HepG2 (cell line): ENCODE results near the gene ALG14. TPM values are rescaled to one million over a fixed set of nuclear protein-coding genes. Genes with fewer than 3 reads are reported as not detected.
A peak's percentile ranks its signal among the peaks of the same experiment; 100 is the strongest.

Experiments used
- AGO2 ChIP-seq: fragments of 200-400 bp; formaldehyde crosslinking; optimal IDR thresholded peaks from 2 replicates; pipeline ENCODE3; 2017; ENCODE audit warnings: mild to moderate bottlenecking, low read depth, low read length, moderate library complexity
- ASH2L ChIP-seq: fragments of 300-600, 200-600 bp; sonication (generic); IDR thresholded peaks from 2 replicates; pipeline ENCODE4 v1.7.0; 2017; ENCODE audit warnings: low read depth, mild to moderate bottlenecking, moderate library complexity, mixed read lengths, low read length; ENCODE audit not compliant: insufficient read length
- CBX2 ChIP-seq, 2 experiments: fragments of 200-600 bp in 1 of 2; sonication (generic); formaldehyde crosslinking in 1 of 2; IDR thresholded peaks; 2 replicates each; pipeline versions ENCODE4 v1.7.0 to v1.8.1; 2018 to 2022; ENCODE audit warnings: low read depth in 2 of 2, low read length in 1 of 2, mild to moderate bottlenecking in 1 of 2, missing genetic modification reagents in 1 of 2
- CREM ChIP-seq, 2 experiments: sonication (generic) in 1 of 2; formaldehyde crosslinking in 1 of 2; IDR thresholded peaks; 2 replicates each; pipeline versions ENCODE4 v1.4.0 to v1.6.1; 2016 to 2020; ENCODE audit warnings: antibody characterized with exemption in 1 of 2, mild to moderate bottlenecking in 1 of 2, missing genetic modification reagents in 1 of 2
- DNMT3B ChIP-seq: conservative IDR thresholded peaks from 2 replicates; pipeline ENCODE4 v1.6.1; 2016; ENCODE audit warnings: missing biosample characterization, control low read depth
- GATAD1 ChIP-seq: IDR thresholded peaks from 2 replicates; pipeline ENCODE4 v1.6.1; 2016; ENCODE audit warnings: missing genetic modification reagents, missing compliant biosample characterization
- JDP2 ChIP-seq: sonication (generic); formaldehyde crosslinking; IDR thresholded peaks from 2 replicates; pipeline ENCODE4 v1.8.1; 2022; ENCODE audit warnings: missing genetic modification reagents, borderline replicate concordance
- KLF6 ChIP-seq: IDR thresholded peaks from 2 replicates; pipeline ENCODE4 v1.8.0; 2016; ENCODE audit warnings: missing biosample characterization, missing genetic modification reagents
- KLF9 ChIP-seq: IDR thresholded peaks from 2 replicates; pipeline ENCODE4 v1.6.1; 2016; ENCODE audit warnings: low read depth
- NFATC3 ChIP-seq: sonication (generic); formaldehyde crosslinking; IDR thresholded peaks from 2 replicates; pipeline ENCODE4 v1.5.1; 2020; ENCODE audit warnings: mild to moderate bottlenecking, missing genetic modification reagents
- NFYC ChIP-seq: IDR thresholded peaks from 2 replicates; pipeline ENCODE4 v1.6.1; 2016; ENCODE audit warnings: missing genetic modification reagents, missing compliant biosample characterization
- NONO ChIP-seq, 2 experiments: fragments of 450-650 bp in 1 of 2; sonication (generic) in 1 of 2; formaldehyde crosslinking in 1 of 2; IDR thresholded peaks in 1 of 2; conservative IDR thresholded peaks in 1 of 2; 2 replicates each; pipeline versions ENCODE4 v1.6.1 to v1.8.0; 2017 to 2022; ENCODE audit warnings: mild to moderate bottlenecking in 1 of 2, missing genetic modification reagents in 1 of 2, moderate library complexity in 1 of 2
- SALL1 ChIP-seq: sonication (generic); formaldehyde crosslinking; IDR thresholded peaks from 2 replicates; pipeline ENCODE4 v1.8.0; 2022; ENCODE audit warnings: mild to moderate bottlenecking, missing genetic modification reagents
- SETDB1 ChIP-seq: sonication (generic); formaldehyde crosslinking; IDR thresholded peaks from 2 replicates; pipeline ENCODE4 v1.5.1; 2020; ENCODE audit warnings: missing genetic modification reagents, mild to moderate bottlenecking, borderline replicate concordance
- TP53 ChIP-seq: sonication (generic); formaldehyde crosslinking; conservative IDR thresholded peaks from 2 replicates; pipeline ENCODE4 v1.4.0; 2020; ENCODE audit warnings: missing genetic modification reagents
- WIZ ChIP-seq: sonication (generic); formaldehyde crosslinking; IDR thresholded peaks from 2 replicates; pipeline ENCODE4 v1.5.1; 2020; ENCODE audit warnings: mild to moderate bottlenecking, missing genetic modification reagents
- ZBTB8A ChIP-seq: sonication (generic); formaldehyde crosslinking; IDR thresholded peaks from 2 replicates; pipeline ENCODE4 v1.4.0; 2020; ENCODE audit warnings: mild to moderate bottlenecking, low read depth, missing genetic modification reagents, borderline replicate concordance
- ZC3H4 ChIP-seq: sonication (generic); formaldehyde crosslinking; IDR thresholded peaks from 2 replicates; pipeline ENCODE4 v1.4.0; 2020; ENCODE audit warnings: missing genetic modification reagents, borderline replicate concordance
- ZFP36L1 ChIP-seq: sonication (generic); formaldehyde crosslinking; IDR thresholded peaks from 2 replicates; pipeline ENCODE4 v1.8.0; 2022; ENCODE audit warnings: mild to moderate bottlenecking, missing genetic modification reagents, moderate library complexity
- ZFP36L2 ChIP-seq: sonication (generic); formaldehyde crosslinking; IDR thresholded peaks from 2 replicates; pipeline ENCODE4 v1.4.0; 2020; ENCODE audit warnings: missing genetic modification reagents
- ZFYVE20 ChIP-seq: sonication (generic); formaldehyde crosslinking; IDR thresholded peaks from 2 replicates; pipeline ENCODE4 v1.8.0; 2023; ENCODE audit warnings: low read depth, mild to moderate bottlenecking, moderate library complexity, missing genetic modification reagents, borderline replicate concordance
- ZNF136 ChIP-seq: sonication (generic); formaldehyde crosslinking; IDR thresholded peaks from 2 replicates; pipeline ENCODE4 v1.8.1; 2022; ENCODE audit warnings: low read depth, mild to moderate bottlenecking, moderate library complexity, missing genetic modification reagents
- ZNF432 ChIP-seq: sonication (generic); formaldehyde crosslinking; IDR thresholded peaks from 2 replicates; pipeline ENCODE4 v1.5.0; 2020; ENCODE audit warnings: missing genetic modification reagents, mild to moderate bottlenecking, borderline replicate concordance
- ZNF549 ChIP-seq: sonication (generic); formaldehyde crosslinking; IDR thresholded peaks from 2 replicates; pipeline ENCODE4 v1.5.0; 2020; ENCODE audit warnings: missing genetic modification reagents
- ZNF841 ChIP-seq: sonication (generic); formaldehyde crosslinking; IDR thresholded peaks from 2 replicates; pipeline ENCODE4 v1.8.1; 2023; ENCODE audit warnings: missing genetic modification reagents, borderline replicate concordance
- ZSCAN22 ChIP-seq: sonication (generic); formaldehyde crosslinking; IDR thresholded peaks from 2 replicates; pipeline ENCODE4 v1.4.0; 2020; ENCODE audit warnings: mild to moderate bottlenecking, missing genetic modification reagents
- polyA plus RNA-seq, 8 experiments: library from polyadenylated mRNA; depleted of rRNA in 3 of 8; stranded (reverse) in 7 of 8; unstranded in 1 of 8; fragments of >200 nt; fragmentation: Illumina TruSeq in 4 of 8; extraction: Trizol in 4 of 8; gene quantifications; 2 replicates each; pipeline versions ENCODE4 v1.2.1 to v1.2.3, GENCODE V29; 2011 to 2016; ENCODE audit warnings: low read depth in 4 of 8, missing spikeins in 1 of 8, mixed read lengths in 1 of 8; ENCODE audit not compliant: insufficient read depth in 1 of 8
- total RNA-seq, 5 experiments: library from RNA; depleted of rRNA; stranded (reverse); fragments of >200 nt; fragmentation: Illumina TruSeq; extraction: Trizol; gene quantifications; 2 replicates each; pipeline ENCODE4 v1.2.3, GENCODE V29; 2016; ENCODE audit warnings: low read depth in 1 of 5
- TF ChIP-seq, protein P1 (sequence below): sonication (generic); formaldehyde crosslinking; IDR thresholded peaks from 2 replicates; pipeline ENCODE4 v1.4.0; 2020; ENCODE audit warnings: missing genetic modification reagents
- TF ChIP-seq, protein P2 (sequence below): sonication (generic); formaldehyde crosslinking; IDR thresholded peaks from 2 replicates; pipeline ENCODE4 v1.4.0; 2020; ENCODE audit warnings: missing genetic modification reagents

ALG14 gene
- total and polyA plus RNA-seq, 2 of the 13 experiments (the other 11 are each of a cell fraction or from before 2014, with no cell fraction given) = 4.5 to 12.7 TPM

DNA sequence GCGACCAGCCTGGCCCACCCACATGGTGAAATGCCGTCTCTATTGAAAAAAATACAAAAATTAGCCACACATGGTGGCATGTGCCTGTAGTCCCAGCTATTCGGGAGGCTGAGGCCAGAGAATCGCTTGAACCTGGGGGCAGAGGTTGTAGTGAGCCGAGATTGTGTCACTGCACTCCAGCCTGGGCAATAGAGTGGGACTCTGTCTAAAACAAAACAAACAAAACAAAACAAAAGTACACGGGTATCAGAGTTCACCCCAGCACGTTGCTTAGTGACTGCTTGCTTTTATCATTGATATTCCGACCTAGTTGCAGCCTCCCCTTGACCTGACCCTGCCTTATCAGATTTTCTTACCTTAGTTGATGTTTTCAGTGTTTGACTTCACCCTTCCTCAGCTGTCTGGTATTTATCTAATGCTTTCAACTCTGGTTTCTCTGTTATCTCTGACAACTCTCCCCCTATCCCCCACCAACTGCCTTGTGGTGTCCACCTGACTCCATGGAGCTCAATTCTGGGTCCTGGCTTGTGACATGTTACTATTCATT lies 49.5 kb upstream of the ALG14 start (continued):
- TF ChIP-seq ZNF841 = no peak
- TF ChIP-seq ZFYVE20 = no peak
- no peak for TF ChIP-seq ZSCAN22 (CRISPR knock-in tag)
- TF ChIP-seq, protein P1, sequence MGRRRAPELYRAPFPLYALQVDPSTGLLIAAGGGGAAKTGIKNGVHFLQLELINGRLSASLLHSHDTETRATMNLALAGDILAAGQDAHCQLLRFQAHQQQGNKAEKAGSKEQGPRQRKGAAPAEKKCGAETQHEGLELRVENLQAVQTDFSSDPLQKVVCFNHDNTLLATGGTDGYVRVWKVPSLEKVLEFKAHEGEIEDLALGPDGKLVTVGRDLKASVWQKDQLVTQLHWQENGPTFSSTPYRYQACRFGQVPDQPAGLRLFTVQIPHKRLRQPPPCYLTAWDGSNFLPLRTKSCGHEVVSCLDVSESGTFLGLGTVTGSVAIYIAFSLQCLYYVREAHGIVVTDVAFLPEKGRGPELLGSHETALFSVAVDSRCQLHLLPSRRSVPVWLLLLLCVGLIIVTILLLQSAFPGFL (CRISPR knock-in tag) = no peak
- TF ChIP-seq ZNF549 (CRISPR knock-in tag) = no peak
- TF ChIP-seq ZNF136 (CRISPR knock-in tag) = no peak
- no peak for TF ChIP-seq ZFP36L2 (CRISPR knock-in tag)
- TF ChIP-seq ZBTB8A (CRISPR knock-in tag) = no peak
- TF ChIP-seq ZC3H4 (CRISPR knock-in tag) = no peak
- peak; percentile 96 for TF ChIP-seq SALL1 (CRISPR knock-in tag)
- no peak for TF ChIP-seq NONO (IDR thresholded peaks at IDR 0.05)
- peak; percentile 73 for TF ChIP-seq NONO (CRISPR knock-in tag; conservative IDR thresholded peaks at IDR 0.05)
- no peak for TF ChIP-seq AGO2
- no peak; the same call in 1 of the 2 replicates for TF ChIP-seq KLF9
- no peak for TF ChIP-seq ZNF432 (CRISPR knock-in tag)
- TF ChIP-seq TP53 (CRISPR knock-in tag) = 0 out of 2 replicates have a peak, but pooled peaks have one; percentile 30
- no peak for TF ChIP-seq NFYC
- TF ChIP-seq CBX2 (IDR thresholded peaks at IDR 0.05; ENCODE audit: low read depth, low read length) = no peak
- TF ChIP-seq CBX2 (CRISPR knock-in tag; IDR thresholded peaks at IDR 0.05; ENCODE audit: low read depth) = 0 out of 2 replicates have a peak, but pooled peaks have one; percentile 45
- peak; percentile 53; the same call in 1 of the 2 replicates for TF ChIP-seq GATAD1 (CRISPR knock-in tag)
- no peak for TF ChIP-seq SETDB1 (CRISPR knock-in tag)
- TF ChIP-seq, protein P2, sequence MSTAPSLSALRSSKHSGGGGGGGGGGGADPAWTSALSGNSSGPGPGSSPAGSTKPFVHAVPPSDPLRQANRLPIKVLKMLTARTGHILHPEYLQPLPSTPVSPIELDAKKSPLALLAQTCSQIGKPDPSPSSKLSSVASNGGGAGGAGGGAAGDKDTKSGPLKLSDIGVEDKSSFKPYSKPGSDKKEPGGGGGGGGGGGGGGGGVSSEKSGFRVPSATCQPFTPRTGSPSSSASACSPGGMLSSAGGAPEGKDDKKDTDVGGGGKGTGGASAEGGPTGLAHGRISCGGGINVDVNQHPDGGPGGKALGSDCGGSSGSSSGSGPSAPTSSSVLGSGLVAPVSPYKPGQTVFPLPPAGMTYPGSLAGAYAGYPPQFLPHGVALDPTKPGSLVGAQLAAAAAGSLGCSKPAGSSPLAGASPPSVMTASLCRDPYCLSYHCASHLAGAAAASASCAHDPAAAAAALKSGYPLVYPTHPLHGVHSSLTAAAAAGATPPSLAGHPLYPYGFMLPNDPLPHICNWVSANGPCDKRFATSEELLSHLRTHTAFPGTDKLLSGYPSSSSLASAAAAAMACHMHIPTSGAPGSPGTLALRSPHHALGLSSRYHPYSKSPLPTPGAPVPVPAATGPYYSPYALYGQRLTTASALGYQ = peak; percentile 94
- TF ChIP-seq ASH2L = peak; percentile 85
- no peak for TF ChIP-seq KLF6
- no peak for TF ChIP-seq NFATC3 (CRISPR knock-in tag)
- TF ChIP-seq ZFP36L1 (CRISPR knock-in tag) = peak; percentile 78; the same call in 1 of the 2 replicates
- TF ChIP-seq DNMT3B (CRISPR knock-in tag) = no peak
- TF ChIP-seq WIZ = peak; percentile 53; the same call in 1 of the 2 replicates
- TF ChIP-seq JDP2 = no peak; the same call in 1 of the 2 replicates
- TF ChIP-seq CREM (IDR thresholded peaks at IDR 0.05) = peak; percentile 91
- no peak for TF ChIP-seq CREM (CRISPR knock-in tag; IDR thresholded peaks at IDR 0.05)
